IMR-90 (cell line): ENCODE data around the gene FTO. TPM values are rescaled to one million over a fixed set of nuclear protein-coding genes. Genes with fewer than 3 reads are reported as not detected.

Experiments
- ATAC-seq: fragments of 200-7000 bp; cut with Tn5 transposase; 2 replicates; pipeline ENCODE4 v1.9.1; 2020; ENCODE audit warnings: low read depth, mild to moderate bottlenecking, moderate library complexity
- BruUV-seq: library from RNA; stranded (reverse); fragments of 400-500 nt; replicated peaks from 2 replicates; lab custom pipeline; 2021; lab: Mats Ljungman, UMichigan
- CTCF ChIA-PET: fragments of 300-600 bp; formaldehyde crosslinking; extraction: SDS; loops from one replicate; lab custom pipeline; 2021; ENCODE audit warnings: antibody characterized with exemption; lab: Yijun Ruan, JAX
- POLR2A ChIA-PET: fragments of 300-600 bp; sonication (Branson Sonifier 250); formaldehyde crosslinking; loops from one replicate; lab custom pipeline; 2022; ENCODE audit warnings: antibody characterized with exemption; ENCODE audit not compliant: unreplicated experiment; lab: Charles Lee
- DNase-seq: peaks from one replicate; pipeline ENCODE4 v3.0.0; 2013
- H2AFZ ChIP-seq: replicated peaks from 2 replicates; pipeline ENCODE3; 2013; ENCODE audit warnings: low read length, mild to moderate bottlenecking; ENCODE audit not compliant: poor library complexity
- H2AK5ac ChIP-seq: 2 replicates; pipeline ENCODE4 v1.6.1; 2013; ENCODE audit warnings: low read depth, low read length, inconsistent platforms
- H2AK9ac ChIP-seq: replicated peaks from 2 replicates; pipeline ENCODE3; 2013; ENCODE audit warnings: mild to moderate bottlenecking, low read depth, low read length, moderate library complexity; ENCODE audit not compliant: poor library complexity
- H2BK120ac ChIP-seq: 2 replicates; pipeline ENCODE4 v1.6.1; 2013; ENCODE audit warnings: low read depth, low read length, inconsistent platforms
- H2BK15ac ChIP-seq: 3 replicates; pipeline ENCODE4 v1.6.1; 2013; ENCODE audit warnings: low read depth, low read length, inconsistent platforms
- H2BK20ac ChIP-seq: 2 replicates; pipeline ENCODE4 v1.6.1; 2013; ENCODE audit warnings: low read depth, mild to moderate bottlenecking, inconsistent platforms, low read length, moderate library complexity
- H2BK5ac ChIP-seq: 2 replicates; pipeline ENCODE4 v1.6.1; 2013; ENCODE audit warnings: mild to moderate bottlenecking, low read depth, low read length, inconsistent platforms; ENCODE audit not compliant: poor library complexity, severe bottlenecking
- H3K14ac ChIP-seq: replicated peaks from 2 replicates; pipeline ENCODE4 v1.6.1; 2013; ENCODE audit warnings: low read depth, low read length, inconsistent platforms
- H3K18ac ChIP-seq: 2 replicates; pipeline ENCODE4 v1.6.1; 2013; ENCODE audit warnings: low read depth, low read length, control low read depth
- H3K23ac ChIP-seq: 2 replicates; pipeline ENCODE4 v1.6.1; 2013; ENCODE audit warnings: low read depth, low read length, inconsistent platforms
- H3K27ac ChIP-seq: 2 replicates; pipeline ENCODE4 v1.5.1; 2013; ENCODE audit warnings: mild to moderate bottlenecking, control low read depth, low read length; ENCODE audit not compliant: insufficient read depth
- H3K27me3 ChIP-seq: 2 replicates; pipeline ENCODE4 v1.6.1; 2013; ENCODE audit warnings: low read length; ENCODE audit not compliant: control insufficient read depth, insufficient read depth
- H3K36me3 ChIP-seq: 2 replicates; pipeline ENCODE4 v1.6.1; 2013; ENCODE audit warnings: low read length, mixed read lengths; ENCODE audit not compliant: control insufficient read depth, insufficient read depth
- H3K4ac ChIP-seq: 2 replicates; pipeline ENCODE4 v1.6.1; 2013; ENCODE audit warnings: low read depth, low read length, inconsistent platforms
- H3K4me1 ChIP-seq: 2 replicates; pipeline ENCODE4 v1.6.1; 2013; ENCODE audit warnings: low read length, mixed read lengths; ENCODE audit not compliant: control insufficient read depth, insufficient read depth
- H3K4me2 ChIP-seq: 2 replicates; pipeline ENCODE4 v1.6.1; 2013; ENCODE audit warnings: low read depth, mild to moderate bottlenecking, control low read depth, low read length, moderate library complexity
- H3K4me3 ChIP-seq: 2 replicates; pipeline ENCODE4 v1.5.1; 2013; ENCODE audit warnings: low read depth, mild to moderate bottlenecking, control low read depth, low read length, moderate library complexity; ENCODE audit not compliant: insufficient read depth
- H3K56ac ChIP-seq: 2 replicates; pipeline ENCODE4 v1.6.1; 2013; ENCODE audit warnings: low read length, inconsistent platforms; ENCODE audit not compliant: insufficient read depth; ENCODE audit errors: extremely low read depth
- H3K79me1 ChIP-seq, 2 experiments: 2 replicates each; pipeline ENCODE4 v1.6.1; 2013; ENCODE audit warnings: low read length in 2 of 2, inconsistent platforms in 1 of 2, low read depth in 1 of 2
- H3K9ac ChIP-seq: 2 replicates; pipeline ENCODE4 v1.6.1; 2013; ENCODE audit warnings: low read depth, low read length, control low read depth
- H3K9me1 ChIP-seq: 2 replicates; pipeline ENCODE4 v1.6.1; 2013; ENCODE audit warnings: low read length, inconsistent platforms; ENCODE audit not compliant: insufficient read depth
- H3K9me3 ChIP-seq: 2 replicates; pipeline ENCODE4 v1.6.1; 2013; ENCODE audit warnings: low read length; ENCODE audit not compliant: control insufficient read depth, insufficient read depth
- H4K20me1 ChIP-seq: 2 replicates; pipeline ENCODE4 v1.6.1; 2013; ENCODE audit warnings: low read length, inconsistent platforms; ENCODE audit not compliant: insufficient read depth
- H4K5ac ChIP-seq: 2 replicates; pipeline ENCODE4 v1.6.1; 2013; ENCODE audit warnings: mild to moderate bottlenecking, low read depth, low read length, control low read depth
- H4K8ac ChIP-seq, 2 experiments: 2 replicates each; pipeline ENCODE4 v1.6.1; 2013; ENCODE audit warnings: low read depth in 2 of 2, low read length in 2 of 2, control low read depth in 1 of 2, inconsistent platforms in 1 of 2
- H4K91ac ChIP-seq: 2 replicates; pipeline ENCODE4 v1.6.1; 2013; ENCODE audit warnings: low read depth, low read length, inconsistent platforms; ENCODE audit not compliant: insufficient read depth
- BHLHE40 ChIP-seq: fragments of 150-350 bp; IDR thresholded peaks from 2 replicates; pipeline ENCODE4 v1.6.1; 2016; ENCODE audit warnings: mild to moderate bottlenecking, low read depth, low read length
- CEBPB ChIP-seq: IDR thresholded peaks from 2 replicates; pipeline ENCODE4 v1.6.1; 2012; ENCODE audit warnings: low read depth, low read length, improper control_type of control experiment
- CHD1 ChIP-seq: IDR thresholded peaks from 2 replicates; pipeline ENCODE4 v1.6.1; 2012; ENCODE audit warnings: low read depth, low read length, improper control_type of control experiment
- FOS ChIP-seq: fragments of 150-350 bp; IDR thresholded peaks from 2 replicates; pipeline ENCODE4 v1.6.1; 2016; ENCODE audit warnings: low read depth, low read length
- MAFK ChIP-seq: IDR thresholded peaks from 2 replicates; pipeline ENCODE4 v1.6.1; 2012; ENCODE audit warnings: low read depth, low read length, improper control_type of control experiment
- MAZ ChIP-seq: IDR thresholded peaks from 2 replicates; pipeline ENCODE4 v1.6.1; 2012; ENCODE audit warnings: low read depth, mild to moderate bottlenecking, low read length, improper control_type of control experiment, moderate library complexity, borderline replicate concordance
- MXI1 ChIP-seq: IDR thresholded peaks from 2 replicates; pipeline ENCODE4 v1.6.1; 2012; ENCODE audit warnings: low read depth, mild to moderate bottlenecking, low read length, moderate library complexity, borderline replicate concordance
- NFE2L2 ChIP-seq: fragments of 150-350 bp; IDR thresholded peaks from 2 replicates; pipeline ENCODE4 v1.6.1; 2016; ENCODE audit warnings: low read depth, mild to moderate bottlenecking, low read length
- POLR2A ChIP-seq: IDR thresholded peaks from 2 replicates; pipeline ENCODE4 v1.6.1; 2012; ENCODE audit warnings: mild to moderate bottlenecking, low read depth, low read length
- RAD21 ChIP-seq: IDR thresholded peaks from 2 replicates; pipeline ENCODE4 v1.6.1; 2012; ENCODE audit warnings: low read length, improper control_type of control experiment
- RCOR1 ChIP-seq: IDR thresholded peaks from 2 replicates; pipeline ENCODE4 v1.6.1; 2012; ENCODE audit warnings: mild to moderate bottlenecking, low read length, improper control_type of control experiment; ENCODE audit not compliant: insufficient replicate concordance
- RFX5 ChIP-seq: IDR thresholded peaks from 2 replicates; pipeline ENCODE4 v1.8.0; 2012; ENCODE audit warnings: low read depth, mild to moderate bottlenecking, low read length, moderate library complexity
- SMC3 ChIP-seq: fragments of 150-350 bp; IDR thresholded peaks from 2 replicates; pipeline ENCODE4 v1.6.1; 2016; ENCODE audit warnings: low read depth, mild to moderate bottlenecking, antibody characterized with exemption, low read length, moderate library complexity
- USF2 ChIP-seq: fragments of 150-350 bp; IDR thresholded peaks from 2 replicates; pipeline ENCODE4 v1.6.1; 2017; ENCODE audit warnings: mild to moderate bottlenecking, antibody characterized with exemption, low read length, low read depth
- WGBS, 2 experiments: methylation state at CpG; one replicate each; pipeline versions ENCODE4 v1.1.5 to v1.1.7; 2013; ENCODE audit warnings: missing lambda C conversion rate in 2 of 2; ENCODE audit not compliant: insufficient read length in 1 of 2; ENCODE audit errors: extremely low coverage in 2 of 2; 5-methylcytosine and 5-hydroxymethylcytosine counted together
- dilution Hi-C: fragments of 300-500 bp; cut with HindIII; formaldehyde crosslinking; loops from one replicate; pipeline ENCODE4 v1.14.3; 2018; ENCODE audit warnings: low sequenced_read_pairs; ENCODE audit not compliant: unreplicated experiment
- in situ Hi-C: fragments of 300-500 bp; cut with MboI; formaldehyde crosslinking; loops from 3 replicates; pipeline ENCODE4 v1.14.3; 2019; ENCODE audit warnings: low sequenced_read_pairs, inconsistent platforms, mixed read lengths
- intact Hi-C: fragments of 100-400 bp; cut with micrococcal nuclease; formaldehyde crosslinking; loops from 2 replicates; pipeline ENCODE4 v1.10.0; 2022
- polyA plus RNA-seq, 3 experiments: library from polyadenylated mRNA; depleted of rRNA; stranded (reverse); fragments of >200 nt; gene quantifications; 2 replicates each; pipeline ENCODE4 v1.2.3, GENCODE V29; 2012; ENCODE audit warnings: low replicate concordance in 1 of 3
- total RNA-seq: library from RNA; depleted of rRNA; stranded (reverse); fragments of >200 nt; gene quantifications from 2 replicates; pipeline ENCODE4 v1.2.3, GENCODE V29; 2012
- TF ChIP-seq, protein P1 (sequence below): conservative IDR thresholded peaks from 2 replicates; pipeline ENCODE4 v1.5.1; 2012; ENCODE audit warnings: mild to moderate bottlenecking, low read depth, low read length, improper control_type of control experiment
- TF ChIP-seq, protein P2 (sequence below): fragments of 150-350 bp; IDR thresholded peaks from 2 replicates; pipeline ENCODE4 v1.6.1; 2016; ENCODE audit warnings: low read depth, mild to moderate bottlenecking, low read length, moderate library complexity, borderline replicate concordance

Gene FTO
- total and polyA plus RNA-seq, 2 of the 4 experiments (the other 2 are of a cell fraction), result 70.3 to 132 TPM

DNA sequence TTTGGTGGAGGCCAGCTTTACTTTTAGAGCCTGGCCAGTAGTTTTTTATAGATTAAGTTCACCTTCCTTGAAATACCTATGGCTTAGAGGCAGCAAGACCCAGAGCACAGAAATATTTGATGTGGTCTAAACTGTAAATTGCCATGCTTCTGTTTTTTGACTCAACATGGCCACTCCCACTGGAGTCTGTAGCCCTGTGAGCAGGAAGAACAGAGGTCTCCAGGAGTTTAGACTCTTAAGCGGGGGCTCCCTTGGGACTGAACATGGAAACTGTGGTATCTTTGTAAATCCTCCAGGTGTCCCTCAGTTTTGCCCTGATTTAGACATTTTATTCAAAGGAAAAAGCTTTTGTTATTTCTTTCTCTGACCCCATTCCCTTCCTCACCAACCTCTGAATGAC lies 145.6 kb downstream of the FTO start:
- TF ChIP-seq NFE2L2, result no peak
- no peak for TF ChIP-seq RAD21
- TF ChIP-seq MAZ, result no peak
- TF ChIP-seq FOS, result no peak
- TF ChIP-seq USF2, result no peak
- no peak for TF ChIP-seq RFX5
- TF ChIP-seq SMC3, result no peak
- no peak for TF ChIP-seq RCOR1
- no peak for TF ChIP-seq POLR2A
- TF ChIP-seq, protein P1, sequence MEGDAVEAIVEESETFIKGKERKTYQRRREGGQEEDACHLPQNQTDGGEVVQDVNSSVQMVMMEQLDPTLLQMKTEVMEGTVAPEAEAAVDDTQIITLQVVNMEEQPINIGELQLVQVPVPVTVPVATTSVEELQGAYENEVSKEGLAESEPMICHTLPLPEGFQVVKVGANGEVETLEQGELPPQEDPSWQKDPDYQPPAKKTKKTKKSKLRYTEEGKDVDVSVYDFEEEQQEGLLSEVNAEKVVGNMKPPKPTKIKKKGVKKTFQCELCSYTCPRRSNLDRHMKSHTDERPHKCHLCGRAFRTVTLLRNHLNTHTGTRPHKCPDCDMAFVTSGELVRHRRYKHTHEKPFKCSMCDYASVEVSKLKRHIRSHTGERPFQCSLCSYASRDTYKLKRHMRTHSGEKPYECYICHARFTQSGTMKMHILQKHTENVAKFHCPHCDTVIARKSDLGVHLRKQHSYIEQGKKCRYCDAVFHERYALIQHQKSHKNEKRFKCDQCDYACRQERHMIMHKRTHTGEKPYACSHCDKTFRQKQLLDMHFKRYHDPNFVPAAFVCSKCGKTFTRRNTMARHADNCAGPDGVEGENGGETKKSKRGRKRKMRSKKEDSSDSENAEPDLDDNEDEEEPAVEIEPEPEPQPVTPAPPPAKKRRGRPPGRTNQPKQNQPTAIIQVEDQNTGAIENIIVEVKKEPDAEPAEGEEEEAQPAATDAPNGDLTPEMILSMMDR, result no peak
- TF ChIP-seq BHLHE40, result no peak
- TF ChIP-seq CHD1, result no peak
- TF ChIP-seq, protein P2, sequence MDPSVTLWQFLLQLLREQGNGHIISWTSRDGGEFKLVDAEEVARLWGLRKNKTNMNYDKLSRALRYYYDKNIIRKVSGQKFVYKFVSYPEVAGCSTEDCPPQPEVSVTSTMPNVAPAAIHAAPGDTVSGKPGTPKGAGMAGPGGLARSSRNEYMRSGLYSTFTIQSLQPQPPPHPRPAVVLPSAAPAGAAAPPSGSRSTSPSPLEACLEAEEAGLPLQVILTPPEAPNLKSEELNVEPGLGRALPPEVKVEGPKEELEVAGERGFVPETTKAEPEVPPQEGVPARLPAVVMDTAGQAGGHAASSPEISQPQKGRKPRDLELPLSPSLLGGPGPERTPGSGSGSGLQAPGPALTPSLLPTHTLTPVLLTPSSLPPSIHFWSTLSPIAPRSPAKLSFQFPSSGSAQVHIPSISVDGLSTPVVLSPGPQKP, result no peak
- no peak for TF ChIP-seq CEBPB
- no peak for TF ChIP-seq MXI1
- no peak for TF ChIP-seq MAFK
- H3K9me1 ChIP-seq, result no peaks in the 10 kb centered on the region
- POLR2A ChIA-PET, result no interaction called here
- dilution Hi-C loops, result no loop called here
- no peak overlapping the region for H4K91ac ChIP-seq
- no peak overlapping the region for H3K4me3 ChIP-seq
- no peak overlapping the region for H3K56ac ChIP-seq
- CTCF ChIA-PET, result interaction anchor here (1.4 kb wide), 1 partner anchor 40 kb away, joined by 4 read pairs; no protein-coding TSS in a partner anchor
- no peaks in the 10 kb centered on the region; the same call in 1 of the 2 replicates for H3K36me3 ChIP-seq
- H2BK20ac ChIP-seq, result no peak overlapping the region
- H3K9ac ChIP-seq, result no peak overlapping the region
- H3K27me3 ChIP-seq, result no peaks in the 10 kb centered on the region
- H4K20me1 ChIP-seq, result no peaks in the 10 kb centered on the region
- H3K9me3 ChIP-seq, result no peaks in the 10 kb centered on the region
- no peak overlapping the region for H3K23ac ChIP-seq
- H2BK15ac ChIP-seq, result no peak overlapping the region
- no peak overlapping the region for H2BK120ac ChIP-seq
- peaks cover 3 to 4% of the 10 kb centered on the region in 2 experiments; a peak in 3 of 4 replicates for H3K79me1 ChIP-seq
- H3K4me2 ChIP-seq, result no peak overlapping the region
- no CpG with 5 or more reads among the region's 1 CpG for WGBS, 2 experiments
- intact Hi-C loops, result no loop called here
- no peak overlapping the region for H2AK9ac ChIP-seq
- H3K4me1 ChIP-seq, result no peaks in the 10 kb centered on the region
- ATAC-seq, result no peak
- no peak overlapping the region for H4K8ac ChIP-seq
- no peak overlapping the region for H3K18ac ChIP-seq
- H2BK5ac ChIP-seq, result no peak overlapping the region
- H2AFZ ChIP-seq, result no peak overlapping the region
- in situ Hi-C loops, result no loop called here
- H4K5ac ChIP-seq, result no peak overlapping the region
- BruUV-seq, result no TSS peak
- no peak overlapping the region for H3K14ac ChIP-seq
- H3K4ac ChIP-seq, result no peak overlapping the region
- H2AK5ac ChIP-seq, result no peak overlapping the region
- no peak overlapping the region for H3K27ac ChIP-seq
- DNase-seq, result no peak
